GM06990 (cell line): ENCODE results near the gene MAIP1.

ENCODE experiments used
- DNase-seq: peaks from one replicate; pipeline ENCODE4 v3.0.0-alpha.2; 2011; ENCODE audit not compliant: insufficient read length; ENCODE audit errors: extremely low read depth
- H3K27me3 ChIP-seq: replicated peaks from 2 replicates; pipeline ENCODE4 v1.6.0; 2011; ENCODE audit warnings: low read length; ENCODE audit not compliant: control insufficient read depth, insufficient read depth
- H3K36me3 ChIP-seq: 2 replicates; pipeline ENCODE4 v1.5.1; 2011; ENCODE audit warnings: low read length; ENCODE audit not compliant: control insufficient read depth, insufficient read depth
- H3K4me3 ChIP-seq: replicated peaks from 2 replicates; pipeline ENCODE4 v1.5.1; 2011; ENCODE audit warnings: low read depth, mild to moderate bottlenecking, control low read depth, low read length
- TF ChIP-seq, protein P1 (sequence below): IDR thresholded peaks from 2 replicates; pipeline ENCODE4 v1.5.1; 2011; ENCODE audit warnings: low read length, control low read depth, mild to moderate bottlenecking, inconsistent platforms; ENCODE audit not compliant: insufficient read depth, poor library complexity, severe bottlenecking

The MAIP1 gene

DNA sequence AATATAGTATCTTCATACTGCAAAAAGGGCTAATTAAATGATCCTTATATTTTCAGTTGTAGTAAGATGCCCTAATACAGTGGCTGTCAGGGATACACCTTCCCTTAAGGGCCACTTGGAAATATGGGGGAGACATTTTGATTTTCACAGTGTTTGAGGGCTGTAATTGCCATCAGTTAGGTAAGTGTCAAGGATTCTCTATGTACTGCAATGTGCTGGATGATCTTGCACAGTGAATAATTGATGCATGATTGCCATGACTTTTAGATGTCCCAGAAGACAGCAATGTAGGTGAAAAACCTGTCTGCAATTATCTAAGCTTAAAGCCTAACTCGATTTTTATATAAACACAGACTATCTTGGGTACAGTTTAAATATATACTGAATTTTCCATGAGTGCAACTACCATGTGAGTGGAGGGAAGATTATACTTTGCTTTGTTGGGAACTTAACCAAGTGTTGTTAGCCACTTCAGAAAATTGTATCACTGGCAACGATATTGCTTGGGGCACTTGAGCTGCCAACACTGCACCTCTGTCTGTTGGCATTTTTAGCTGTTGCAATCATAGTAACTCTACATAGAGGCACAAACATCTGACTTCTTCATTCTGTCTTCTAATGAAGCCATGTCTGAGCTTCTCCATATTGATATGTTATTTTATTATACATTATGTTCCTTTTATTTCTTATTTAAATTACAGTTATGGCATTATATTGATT, 45.2 kb downstream of the MAIP1 start:
- H3K27me3 ChIP-seq, result no peaks in the 10 kb centered on the region; the same call in 1 of the 2 replicates
- TF ChIP-seq, protein P1, sequence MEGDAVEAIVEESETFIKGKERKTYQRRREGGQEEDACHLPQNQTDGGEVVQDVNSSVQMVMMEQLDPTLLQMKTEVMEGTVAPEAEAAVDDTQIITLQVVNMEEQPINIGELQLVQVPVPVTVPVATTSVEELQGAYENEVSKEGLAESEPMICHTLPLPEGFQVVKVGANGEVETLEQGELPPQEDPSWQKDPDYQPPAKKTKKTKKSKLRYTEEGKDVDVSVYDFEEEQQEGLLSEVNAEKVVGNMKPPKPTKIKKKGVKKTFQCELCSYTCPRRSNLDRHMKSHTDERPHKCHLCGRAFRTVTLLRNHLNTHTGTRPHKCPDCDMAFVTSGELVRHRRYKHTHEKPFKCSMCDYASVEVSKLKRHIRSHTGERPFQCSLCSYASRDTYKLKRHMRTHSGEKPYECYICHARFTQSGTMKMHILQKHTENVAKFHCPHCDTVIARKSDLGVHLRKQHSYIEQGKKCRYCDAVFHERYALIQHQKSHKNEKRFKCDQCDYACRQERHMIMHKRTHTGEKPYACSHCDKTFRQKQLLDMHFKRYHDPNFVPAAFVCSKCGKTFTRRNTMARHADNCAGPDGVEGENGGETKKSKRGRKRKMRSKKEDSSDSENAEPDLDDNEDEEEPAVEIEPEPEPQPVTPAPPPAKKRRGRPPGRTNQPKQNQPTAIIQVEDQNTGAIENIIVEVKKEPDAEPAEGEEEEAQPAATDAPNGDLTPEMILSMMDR, result no peak
- no peak overlapping the region for H3K4me3 ChIP-seq
- DNase-seq, result no peak
- H3K36me3 ChIP-seq, result no peaks in the 10 kb centered on the region

DNA sequence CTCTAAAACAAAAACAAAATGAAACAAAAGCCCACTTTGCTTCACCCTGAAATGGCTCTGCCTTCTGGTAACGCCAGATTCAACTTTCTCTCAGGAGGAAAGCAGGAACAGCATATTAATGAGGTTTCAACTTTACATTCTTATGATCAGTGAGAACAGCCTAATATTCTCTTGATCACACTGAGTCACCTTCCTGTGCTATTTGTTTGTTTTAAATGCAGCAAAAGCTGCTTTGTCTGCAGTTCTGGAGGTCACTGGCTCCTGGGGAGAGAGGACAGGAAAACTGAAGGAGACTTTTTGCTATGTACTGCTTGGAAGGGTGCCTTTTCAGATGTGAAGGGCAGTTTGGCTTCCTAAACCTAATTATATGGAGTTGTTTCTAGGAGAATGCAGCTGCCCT, 48.1 kb downstream of the MAIP1 start:
- DNase-seq, result no peak
- H3K27me3 ChIP-seq, result no peaks in the 10 kb centered on the region; the same call in 1 of the 2 replicates
- H3K36me3 ChIP-seq, result no peaks in the 10 kb centered on the region
- no peak overlapping the region for H3K4me3 ChIP-seq
- TF ChIP-seq, protein P1, result no peak

DNA sequence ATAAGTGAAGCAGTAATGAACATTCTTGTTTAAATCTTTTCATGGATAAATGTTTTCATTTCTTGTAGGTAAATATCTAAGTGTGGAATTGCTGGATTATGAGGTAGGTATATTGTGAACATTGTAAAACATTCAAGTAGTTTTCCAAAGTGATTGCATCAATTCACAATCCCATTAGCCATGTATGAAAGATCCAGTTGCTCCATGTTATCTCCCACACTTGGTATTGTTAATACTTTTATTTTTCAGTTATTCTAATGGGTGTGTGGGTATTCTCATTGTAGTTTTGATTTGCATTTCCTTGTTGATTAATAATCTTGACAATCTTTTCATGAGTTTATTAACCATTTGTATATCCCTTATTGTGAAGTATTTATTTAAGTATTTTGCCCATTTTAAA, 50.3 kb downstream of the MAIP1 start:
- no peak overlapping the region for H3K4me3 ChIP-seq
- H3K27me3 ChIP-seq, result no peaks in the 10 kb centered on the region; the same call in 1 of the 2 replicates
- TF ChIP-seq, protein P1, result no peak
- no peak for DNase-seq
- H3K36me3 ChIP-seq, result no peaks in the 10 kb centered on the region

DNA sequence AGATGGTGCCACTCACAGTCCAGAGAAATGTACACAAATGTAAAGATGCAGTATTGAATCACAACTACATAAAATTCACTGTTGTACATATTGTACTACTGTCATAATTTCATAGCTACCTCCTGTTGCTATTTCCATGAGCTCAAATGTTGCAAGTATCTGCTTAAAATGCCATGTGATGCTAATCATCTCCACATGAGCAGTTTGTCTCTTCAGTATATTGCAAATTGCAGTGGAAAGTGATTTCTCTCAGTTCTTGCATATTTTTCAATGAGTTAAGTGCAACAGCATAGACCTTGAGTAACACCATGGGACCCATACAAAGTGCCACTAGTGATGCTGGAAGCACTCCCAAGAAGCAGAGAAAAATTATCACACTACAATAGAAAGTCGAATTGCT, 51.9 kb downstream of the MAIP1 start:
- Histone ChIP-seq H3K27me3 (no peaks in the 10 kb centered on the region), H3K36me3 (no peaks in the 10 kb centered on the region), H3K4me3 (no peak overlapping the region)
- TF ChIP-seq, protein P1, result no peak
- no peak for DNase-seq

DNA sequence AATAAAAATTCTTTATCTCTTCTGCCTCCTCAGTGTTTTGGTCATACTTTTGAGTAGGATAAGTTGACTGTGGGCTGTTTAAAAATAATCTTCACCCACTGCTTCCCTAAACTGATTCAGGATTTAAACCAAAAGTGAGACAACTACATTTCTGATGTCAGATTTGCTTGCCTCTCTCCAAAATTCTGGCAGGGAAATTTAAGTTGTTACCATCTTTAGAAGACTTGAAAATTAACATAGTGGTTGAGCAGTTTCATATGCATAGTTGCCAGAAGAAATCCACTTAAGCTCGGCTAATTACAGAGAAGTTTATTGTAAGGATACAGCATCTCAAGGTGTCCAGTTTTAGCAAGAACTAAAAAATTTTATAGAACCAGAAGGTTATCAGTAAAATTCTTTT, 57.0 kb downstream of the MAIP1 start:
- Histone ChIP-seq H3K4me3 (no peak overlapping the region), H3K36me3 (no peaks in the 10 kb centered on the region), H3K27me3 (no peaks in the 10 kb centered on the region)
- TF ChIP-seq, protein P1, result no peak
- DNase-seq, result no peak
